ENCODE results near the gene FAT3.

DNA sequence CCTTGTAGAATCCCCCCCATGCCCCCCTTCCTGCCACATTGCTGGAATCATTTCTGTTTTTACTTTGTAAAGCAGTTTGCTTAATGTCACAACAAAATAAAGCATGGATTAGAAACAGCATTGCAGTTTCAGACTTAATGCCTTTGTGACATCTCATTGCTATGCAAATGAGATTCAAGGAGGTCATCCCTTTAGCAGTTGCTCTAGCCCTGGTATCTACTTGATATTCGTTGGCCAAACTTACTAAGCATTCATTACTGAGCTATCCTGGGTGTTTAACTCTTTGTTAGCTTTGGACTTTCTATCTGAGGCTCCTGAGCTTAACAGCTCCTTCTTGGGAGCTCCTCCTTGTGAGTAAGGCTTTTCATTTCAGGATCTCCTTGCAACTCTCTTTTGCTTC, 16.3 kb downstream of the FAT3 start:
- TF ChIP-seq, protein P1, sequence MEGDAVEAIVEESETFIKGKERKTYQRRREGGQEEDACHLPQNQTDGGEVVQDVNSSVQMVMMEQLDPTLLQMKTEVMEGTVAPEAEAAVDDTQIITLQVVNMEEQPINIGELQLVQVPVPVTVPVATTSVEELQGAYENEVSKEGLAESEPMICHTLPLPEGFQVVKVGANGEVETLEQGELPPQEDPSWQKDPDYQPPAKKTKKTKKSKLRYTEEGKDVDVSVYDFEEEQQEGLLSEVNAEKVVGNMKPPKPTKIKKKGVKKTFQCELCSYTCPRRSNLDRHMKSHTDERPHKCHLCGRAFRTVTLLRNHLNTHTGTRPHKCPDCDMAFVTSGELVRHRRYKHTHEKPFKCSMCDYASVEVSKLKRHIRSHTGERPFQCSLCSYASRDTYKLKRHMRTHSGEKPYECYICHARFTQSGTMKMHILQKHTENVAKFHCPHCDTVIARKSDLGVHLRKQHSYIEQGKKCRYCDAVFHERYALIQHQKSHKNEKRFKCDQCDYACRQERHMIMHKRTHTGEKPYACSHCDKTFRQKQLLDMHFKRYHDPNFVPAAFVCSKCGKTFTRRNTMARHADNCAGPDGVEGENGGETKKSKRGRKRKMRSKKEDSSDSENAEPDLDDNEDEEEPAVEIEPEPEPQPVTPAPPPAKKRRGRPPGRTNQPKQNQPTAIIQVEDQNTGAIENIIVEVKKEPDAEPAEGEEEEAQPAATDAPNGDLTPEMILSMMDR (IDR thresholded peaks at IDR 0.05; ENCODE audit: low read depth, low read length, missing input control): no peak
- TF ChIP-seq, protein P2, sequence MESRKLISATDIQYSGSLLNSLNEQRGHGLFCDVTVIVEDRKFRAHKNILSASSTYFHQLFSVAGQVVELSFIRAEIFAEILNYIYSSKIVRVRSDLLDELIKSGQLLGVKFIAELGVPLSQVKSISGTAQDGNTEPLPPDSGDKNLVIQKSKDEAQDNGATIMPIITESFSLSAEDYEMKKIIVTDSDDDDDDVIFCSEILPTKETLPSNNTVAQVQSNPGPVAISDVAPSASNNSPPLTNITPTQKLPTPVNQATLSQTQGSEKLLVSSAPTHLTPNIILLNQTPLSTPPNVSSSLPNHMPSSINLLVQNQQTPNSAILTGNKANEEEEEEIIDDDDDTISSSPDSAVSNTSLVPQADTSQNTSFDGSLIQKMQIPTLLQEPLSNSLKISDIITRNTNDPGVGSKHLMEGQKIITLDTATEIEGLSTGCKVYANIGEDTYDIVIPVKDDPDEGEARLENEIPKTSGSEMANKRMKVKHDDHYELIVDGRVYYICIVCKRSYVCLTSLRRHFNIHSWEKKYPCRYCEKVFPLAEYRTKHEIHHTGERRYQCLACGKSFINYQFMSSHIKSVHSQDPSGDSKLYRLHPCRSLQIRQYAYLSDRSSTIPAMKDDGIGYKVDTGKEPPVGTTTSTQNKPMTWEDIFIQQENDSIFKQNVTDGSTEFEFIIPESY (IDR thresholded peaks at IDR 0.05): no peak
- TF ChIP-seq GABPA (IDR thresholded peaks at IDR 0.05 in 1 of 2, conservative IDR thresholded peaks at IDR 0.05 in 1 of 2): no peak
- TF ChIP-seq, protein P3, sequence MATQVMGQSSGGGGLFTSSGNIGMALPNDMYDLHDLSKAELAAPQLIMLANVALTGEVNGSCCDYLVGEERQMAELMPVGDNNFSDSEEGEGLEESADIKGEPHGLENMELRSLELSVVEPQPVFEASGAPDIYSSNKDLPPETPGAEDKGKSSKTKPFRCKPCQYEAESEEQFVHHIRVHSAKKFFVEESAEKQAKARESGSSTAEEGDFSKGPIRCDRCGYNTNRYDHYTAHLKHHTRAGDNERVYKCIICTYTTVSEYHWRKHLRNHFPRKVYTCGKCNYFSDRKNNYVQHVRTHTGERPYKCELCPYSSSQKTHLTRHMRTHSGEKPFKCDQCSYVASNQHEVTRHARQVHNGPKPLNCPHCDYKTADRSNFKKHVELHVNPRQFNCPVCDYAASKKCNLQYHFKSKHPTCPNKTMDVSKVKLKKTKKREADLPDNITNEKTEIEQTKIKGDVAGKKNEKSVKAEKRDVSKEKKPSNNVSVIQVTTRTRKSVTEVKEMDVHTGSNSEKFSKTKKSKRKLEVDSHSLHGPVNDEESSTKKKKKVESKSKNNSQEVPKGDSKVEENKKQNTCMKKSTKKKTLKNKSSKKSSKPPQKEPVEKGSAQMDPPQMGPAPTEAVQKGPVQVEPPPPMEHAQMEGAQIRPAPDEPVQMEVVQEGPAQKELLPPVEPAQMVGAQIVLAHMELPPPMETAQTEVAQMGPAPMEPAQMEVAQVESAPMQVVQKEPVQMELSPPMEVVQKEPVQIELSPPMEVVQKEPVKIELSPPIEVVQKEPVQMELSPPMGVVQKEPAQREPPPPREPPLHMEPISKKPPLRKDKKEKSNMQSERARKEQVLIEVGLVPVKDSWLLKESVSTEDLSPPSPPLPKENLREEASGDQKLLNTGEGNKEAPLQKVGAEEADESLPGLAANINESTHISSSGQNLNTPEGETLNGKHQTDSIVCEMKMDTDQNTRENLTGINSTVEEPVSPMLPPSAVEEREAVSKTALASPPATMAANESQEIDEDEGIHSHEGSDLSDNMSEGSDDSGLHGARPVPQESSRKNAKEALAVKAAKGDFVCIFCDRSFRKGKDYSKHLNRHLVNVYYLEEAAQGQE (IDR thresholded peaks at IDR 0.05): no peak
- no peak for TF ChIP-seq JUND (IDR thresholded peaks at IDR 0.05)
- TF ChIP-seq EGR1 (IDR thresholded peaks at IDR 0.05; ENCODE audit: low read depth in 2 of 2): no peak
- no peak for TF ChIP-seq RAD21 (IDR thresholded peaks at IDR 0.05)
- TF ChIP-seq FOXA1 (IDR thresholded peaks at IDR 0.05): no peak
- TF ChIP-seq TAF1 (conservative IDR thresholded peaks at IDR 0.05): no peak
- no peak for TF ChIP-seq YY1 (IDR thresholded peaks at IDR 0.05)
